SK-N-SH (cell line): Measurements from ENCODE around the gene NEURL1. TPM values are rescaled to one million over a fixed set of nuclear protein-coding genes. Genes with fewer than 3 reads are reported as not detected.

Experiments used
- CTCF ChIA-PET: fragments of 300-600, 350-600 bp; formaldehyde crosslinking; extraction: SDS; loops from one replicate; lab custom pipeline; 2021; lab: Yijun Ruan, JAX
- POLR2A ChIA-PET: fragments of 350-600 bp; sonication (Branson Sonifier 250); formaldehyde crosslinking; extraction: SDS; loops from one replicate; lab custom pipeline; 2020; ENCODE audit warnings: antibody characterized with exemption, inconsistent platforms; lab: Yijun Ruan, JAX
- DNase-seq: peaks from one replicate; pipeline ENCODE4 v3.0.0; 2012
- H2AFZ ChIP-seq: fragments of 200-600 bp; sonication (generic); 2 replicates; pipeline ENCODE4 v1.8.1; 2016; ENCODE audit warnings: antibody characterized with exemption, mild to moderate bottlenecking, low read depth
- H3F3A ChIP-seq: fragments of 200-600 bp; sonication (generic); replicated peaks from 2 replicates; pipeline ENCODE3; 2016; ENCODE audit warnings: antibody characterized with exemption, mild to moderate bottlenecking; ENCODE audit not compliant: insufficient read depth
- H3K27ac ChIP-seq, 2 experiments: fragments of 200-500 bp in 1 of 2; fragments of 200-600 bp in 1 of 2; sonication (Bioruptor generic) in 1 of 2; sonication (generic), shearing (Covaris generic) in 1 of 2; 2 replicates each; pipeline versions ENCODE4 v1.5.1 to v1.6.1; 2014 to 2016; ENCODE audit warnings: low read depth in 2 of 2, inconsistent platforms in 1 of 2, low read length in 1 of 2, mild to moderate bottlenecking in 1 of 2, mixed read lengths in 1 of 2
- H3K27me3 ChIP-seq: fragments of 200-600 bp; sonication (generic), shearing (Covaris generic); 2 replicates; pipeline ENCODE4 v1.6.1; 2016; ENCODE audit warnings: mixed run types; ENCODE audit not compliant: insufficient read depth
- H3K36me3 ChIP-seq, 2 experiments: fragments of 200-500 bp in 1 of 2; fragments of 200-600 bp in 1 of 2; sonication (Bioruptor generic) in 1 of 2; sonication (generic) in 1 of 2; replicated peaks in 1 of 2; 2 replicates each; pipeline versions ENCODE3 to v1.5.1; 2014 to 2016; ENCODE audit warnings: low read length in 1 of 2, mild to moderate bottlenecking in 1 of 2; ENCODE audit not compliant: insufficient read depth in 2 of 2, control insufficient read depth in 1 of 2
- H3K4me1 ChIP-seq, 2 experiments: fragments of 200-500 bp in 1 of 2; fragments of 200-600 bp in 1 of 2; sonication (Bioruptor generic) in 1 of 2; sonication (generic), shearing (Covaris generic) in 1 of 2; 2 replicates each; pipeline versions ENCODE4 v1.5.1 to v1.6.1; 2014 to 2016; ENCODE audit warnings: low read depth in 1 of 2, low read length in 1 of 2, mixed run types in 1 of 2; ENCODE audit not compliant: insufficient read depth in 2 of 2, control insufficient read depth in 1 of 2
- H3K4me2 ChIP-seq: fragments of 200-600 bp; sonication (generic), shearing (Covaris generic); 2 replicates; pipeline ENCODE4 v1.6.1; 2017; ENCODE audit warnings: mixed run types
- H3K4me3 ChIP-seq, 2 experiments: fragments of 200-500 bp in 1 of 2; fragments of 200-600 bp in 1 of 2; sonication (Bioruptor generic) in 1 of 2; sonication (generic), shearing (Covaris generic) in 1 of 2; 2 replicates each; pipeline versions ENCODE4 v1.5.1 to v1.8.1; 2014 to 2016; ENCODE audit warnings: low read depth in 2 of 2, inconsistent platforms in 1 of 2, low read length in 1 of 2, mild to moderate bottlenecking in 1 of 2, mixed read lengths in 1 of 2, moderate library complexity in 1 of 2
- H3K79me2 ChIP-seq: fragments of 200-600 bp; sonication (generic); 2 replicates; pipeline ENCODE4 v1.8.1; 2017; ENCODE audit warnings: mild to moderate bottlenecking; ENCODE audit not compliant: insufficient read depth
- H3K9ac ChIP-seq: fragments of 200-600 bp; sonication (generic); 2 replicates; pipeline ENCODE4 v1.6.1; 2017; ENCODE audit warnings: mixed run types
- H3K9me2 ChIP-seq: fragments of 200-600 bp; sonication (generic); 2 replicates; pipeline ENCODE4 v1.6.1; 2017; ENCODE audit warnings: mixed run types
- H3K9me3 ChIP-seq: fragments of 200-600 bp; sonication (generic); 2 replicates; pipeline ENCODE4 v1.6.1; 2017; ENCODE audit warnings: mixed run types, mild to moderate bottlenecking, moderate library complexity
- H4K20me1 ChIP-seq: fragments of 200-600 bp; sonication (generic); 2 replicates; pipeline ENCODE4 v1.6.1; 2017; ENCODE audit warnings: mild to moderate bottlenecking, mixed run types; ENCODE audit not compliant: insufficient read depth
- CHD2 ChIP-seq: fragments of 150-350 bp; IDR thresholded peaks from 2 replicates; pipeline ENCODE4 v1.6.1; 2018; ENCODE audit warnings: low read length; ENCODE audit not compliant: partially characterized antibody
- EP300 ChIP-seq, 2 experiments: IDR thresholded peaks; 2 replicates each; pipeline versions ENCODE4 v1.4.0 to v1.6.1; 2012; ENCODE audit warnings: borderline replicate concordance in 1 of 2, low read depth in 1 of 2, low read length in 1 of 2
- FOXM1 ChIP-seq: IDR thresholded peaks from 2 replicates; pipeline ENCODE4 v1.4.0; 2012; ENCODE audit warnings: low read depth, mild to moderate bottlenecking
- GATA2 ChIP-seq: sonication (generic); formaldehyde crosslinking; IDR thresholded peaks from 2 replicates; pipeline ENCODE4 v1.5.0; 2020; ENCODE audit warnings: mild to moderate bottlenecking, missing genetic modification reagents
- IRF3 ChIP-seq: fragments of 150-350 bp; IDR thresholded peaks from 2 replicates; pipeline ENCODE4 v1.6.1; 2016; ENCODE audit warnings: mild to moderate bottlenecking, low read depth, low read length
- JUND ChIP-seq: IDR thresholded peaks from 2 replicates; pipeline ENCODE4 v1.4.0; 2012
- MAX ChIP-seq: IDR thresholded peaks from 2 replicates; pipeline ENCODE4 v1.4.0; 2012; ENCODE audit warnings: low read depth
- MEF2A ChIP-seq: IDR thresholded peaks from 2 replicates; pipeline ENCODE4 v1.4.0; 2012; ENCODE audit warnings: low read depth, borderline replicate concordance
- NFIC ChIP-seq: IDR thresholded peaks from 2 replicates; pipeline ENCODE4 v1.4.0; 2012; ENCODE audit warnings: borderline replicate concordance
- POLR2AphosphoS5 ChIP-seq: IDR thresholded peaks from 2 replicates; pipeline ENCODE4 v1.6.1; 2012; ENCODE audit warnings: low read depth, low read length
- REST ChIP-seq: IDR thresholded peaks from 2 replicates; pipeline ENCODE4 v1.6.1; 2012; ENCODE audit warnings: mild to moderate bottlenecking, low read depth, low read length, moderate library complexity
- RFX5 ChIP-seq: IDR thresholded peaks from 2 replicates; pipeline ENCODE4 v1.6.1; 2012; ENCODE audit warnings: mild to moderate bottlenecking, improper control_type of control experiment, low read length
- TCF12 ChIP-seq: IDR thresholded peaks from 2 replicates; pipeline ENCODE4 v1.4.0; 2012
- TEAD4 ChIP-seq: IDR thresholded peaks from 2 replicates; pipeline ENCODE4 v1.4.0; 2012; ENCODE audit warnings: mild to moderate bottlenecking, borderline replicate concordance; ENCODE audit not compliant: insufficient read depth
- USF1 ChIP-seq: IDR thresholded peaks from 2 replicates; pipeline ENCODE4 v1.4.0; 2012; ENCODE audit warnings: low read depth, borderline replicate concordance
- YY1 ChIP-seq: IDR thresholded peaks from 2 replicates; pipeline ENCODE4 v1.4.0; 2012; ENCODE audit warnings: low read depth, mild to moderate bottlenecking
- ZBTB33 ChIP-seq: IDR thresholded peaks from 2 replicates; pipeline ENCODE4 v1.4.0; 2012; ENCODE audit warnings: low read depth, borderline replicate concordance
- WGBS: methylation state at CpG from one replicate; pipeline ENCODE4 v1.1.6; 2017; ENCODE audit warnings: low lambda C conversion rate; 5-methylcytosine and 5-hydroxymethylcytosine counted together
- polyA plus RNA-seq, 3 experiments: library from polyadenylated mRNA; depleted of rRNA; stranded (reverse); fragments of >200 nt; gene quantifications; 2 replicates each; pipeline ENCODE4 v1.2.3, GENCODE V29; 2012

Gene NEURL1
- polyA plus RNA-seq, 1 of the 3 experiments (the other 2 are of a cell fraction), result 0.05 TPM

DNA sequence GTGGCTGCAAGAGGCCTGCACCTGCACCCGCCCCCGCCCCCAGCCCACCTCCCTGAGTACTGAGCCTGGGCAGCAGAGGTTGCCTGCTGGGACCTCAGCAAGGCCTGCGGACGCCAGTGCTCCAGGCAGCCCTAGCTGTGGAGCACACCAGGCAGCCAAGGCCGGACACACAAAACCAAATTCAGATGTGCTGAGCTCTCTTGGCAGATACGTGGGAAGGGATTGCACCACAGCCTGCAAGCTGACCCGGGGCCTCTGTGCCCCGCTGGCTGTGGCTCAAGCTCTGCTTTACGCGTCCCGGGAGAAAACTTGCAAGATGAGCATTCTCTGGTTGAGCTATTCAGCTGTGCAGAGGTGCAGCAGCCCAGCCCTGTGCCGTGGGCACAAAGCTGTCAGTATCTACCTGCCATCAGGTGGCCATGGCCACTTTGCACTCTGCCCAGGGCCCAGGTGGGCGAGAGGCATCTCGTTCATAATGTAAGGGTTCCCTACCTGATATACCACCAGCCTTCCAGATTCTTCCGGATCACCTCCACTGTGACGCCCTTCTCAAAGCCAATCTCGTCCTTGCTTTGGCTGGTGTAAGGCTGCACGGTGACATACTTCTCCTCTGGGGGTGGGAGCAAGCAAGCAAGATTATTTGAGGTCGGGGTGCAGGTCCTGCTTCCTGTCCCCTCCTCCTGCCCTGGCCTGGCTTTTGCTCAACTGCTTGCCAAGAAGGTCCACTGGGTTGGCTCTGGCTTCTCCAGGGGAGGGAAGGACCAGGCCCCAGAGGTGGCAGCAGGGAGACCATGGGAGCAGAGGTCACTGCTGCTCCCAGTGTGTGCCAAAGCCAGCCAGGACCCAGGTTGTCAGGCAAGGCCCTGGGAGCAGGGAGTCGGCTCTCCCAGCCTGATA is 123.4 kb downstream of the NEURL1 start:
- Histone ChIP-seq H3K9me2 (no peaks in the 10 kb centered on the region), H3K4me1 (peaks cover 6 to 83% of the 10 kb centered on the region in 2 experiments; a peak in 3 of 4 replicates), H3K9me3 (no peaks in the 10 kb centered on the region), H3K9ac (no peak overlapping the region), H4K20me1 (no peaks in the 10 kb centered on the region), H3F3A (no peaks in the 10 kb centered on the region), H2AFZ (no peak overlapping the region), H3K79me2 (no peaks in the 10 kb centered on the region), H3K36me3 (peaks cover 0 to 9% of the 10 kb centered on the region in 2 experiments), H3K27me3 (no peaks in the 10 kb centered on the region), H3K27ac (peak overlapping the region in 1 of 2 experiments; percentile 99; a peak in 2 of 4 replicates), H3K4me3 (no peak overlapping the region), H3K4me2 (no peak overlapping the region)
- 91% methylated on average over 12 of the region's 20 CpGs for WGBS
- CTCF ChIA-PET, result interaction anchor here (4.0 to 4.4 kb wide), 2 partner anchors 11 to 69 kb away, joined by 24 to 26 read pairs; no protein-coding TSS in a partner anchor
- POLR2A ChIA-PET, result no interaction called here
- DNase-seq, result no peak
- TF ChIP-seq USF1 (no peak), CHD2 (no peak), MAX (no peak), POLR2AphosphoS5 (no peak), JUND (no peak), RFX5 (no peak), YY1 (no peak), EP300 (IDR thresholded peaks at IDR 0.05; ENCODE audit: borderline replicate concordance in 1 of 2, low read depth in 1 of 2, low read length in 1 of 2) (no peak), REST (no peak), TEAD4 (no peak), NFIC (no peak), FOXM1 (no peak), IRF3 (no peak), ZBTB33 (no peak), GATA2 (CRISPR knock-in tag) (no peak), MEF2A (no peak), TCF12 (no peak)
